WTC11 (cell line): ENCODE data around the gene SOWAHA. TPM values are rescaled to one million over a fixed set of nuclear protein-coding genes. Genes with fewer than 3 reads are reported as not detected.

Source experiments
- ATAC-seq: fragments of 200-7000 bp; cut with Tn5 transposase; 2 replicates; pipeline ENCODE4 v1.10.0; 2021; ENCODE audit warnings: mild to moderate bottlenecking, moderate library complexity
- CTCF ChIA-PET: fragments of 300-600 bp; sonication (Branson Sonifier 250); formaldehyde crosslinking; loops from one replicate; lab custom pipeline; 2021; ENCODE audit warnings: antibody characterized with exemption; lab: Charles Lee
- POLR2A ChIA-PET: fragments of 350-600 bp; sonication (Branson Sonifier 250); formaldehyde crosslinking; loops from one replicate; lab custom pipeline; 2021; ENCODE audit warnings: antibody characterized with exemption; lab: Charles Lee
- DNase-seq: peaks from one replicate; pipeline ENCODE4 v3.0.0; 2021; ENCODE audit warnings: low spot score
- H3K27ac Mint-ChIP-seq: 2 replicates; pipeline ENCODE4 v1.8.0; 2021; ENCODE audit warnings: mixed read lengths
- H3K27me3 Mint-ChIP-seq: 2 replicates; pipeline ENCODE4 v1.8.0; 2021; ENCODE audit warnings: low read depth, mild to moderate bottlenecking, moderate library complexity, mixed read lengths
- H3K36me3 Mint-ChIP-seq: 2 replicates; pipeline ENCODE4 v1.8.0; 2021; ENCODE audit warnings: mixed read lengths
- H3K4me1 Mint-ChIP-seq: 2 replicates; pipeline ENCODE4 v1.8.0; 2022; ENCODE audit warnings: mixed read lengths
- H3K4me3 Mint-ChIP-seq: 2 replicates; pipeline ENCODE4 v1.8.0; 2021; ENCODE audit warnings: mild to moderate bottlenecking, moderate library complexity, mixed read lengths
- H3K9me3 Mint-ChIP-seq: 2 replicates; pipeline ENCODE4 v1.8.0; 2021; ENCODE audit warnings: mixed read lengths
- ATF1 ChIP-seq: sonication (generic); formaldehyde crosslinking; IDR thresholded peaks from 2 replicates; pipeline ENCODE4 v1.8.1; 2023; ENCODE audit warnings: mild to moderate bottlenecking, moderate library complexity, missing genetic modification reagents
- FOXP1 ChIP-seq: sonication (generic); formaldehyde crosslinking; IDR thresholded peaks from 2 replicates; pipeline ENCODE4 v1.8.0; 2022; ENCODE audit warnings: missing genetic modification reagents, mild to moderate bottlenecking, moderate library complexity, borderline replicate concordance
- GTF2I ChIP-seq: fragments of 250-450 bp; sonication (Bioruptor Pico); conservative IDR thresholded peaks from 2 replicates; pipeline ENCODE4 v1.4.0; 2021; ENCODE audit warnings: mild to moderate bottlenecking
- NR2C2 ChIP-seq: sonication (generic); formaldehyde crosslinking; IDR thresholded peaks from 2 replicates; pipeline ENCODE4 v1.8.0; 2022; ENCODE audit warnings: mild to moderate bottlenecking, missing genetic modification reagents
- NR3C1 ChIP-seq: sonication (generic); formaldehyde crosslinking; conservative IDR thresholded peaks from 2 replicates; pipeline ENCODE4 v1.8.1; 2023; ENCODE audit warnings: low read depth, mild to moderate bottlenecking, missing genetic modification reagents
- RELA ChIP-seq: sonication (generic); formaldehyde crosslinking; IDR thresholded peaks from 2 replicates; pipeline ENCODE4 v1.8.1; 2022; ENCODE audit warnings: missing genetic modification reagents, mild to moderate bottlenecking, borderline replicate concordance
- RORB ChIP-seq: fragments of 250-450 bp; sonication (Bioruptor Pico); IDR thresholded peaks from 2 replicates; pipeline ENCODE4 v1.9.0; 2021; ENCODE audit warnings: mild to moderate bottlenecking
- SMAD3 ChIP-seq: sonication (generic); formaldehyde crosslinking; IDR thresholded peaks from 2 replicates; pipeline ENCODE4 v1.8.0; 2022; ENCODE audit warnings: missing genetic modification reagents, mild to moderate bottlenecking, borderline replicate concordance
- SMAD4 ChIP-seq: sonication (generic); formaldehyde crosslinking; IDR thresholded peaks from 2 replicates; pipeline ENCODE4 v1.8.0; 2022; ENCODE audit warnings: mild to moderate bottlenecking, missing genetic modification reagents
- TCF7 ChIP-seq: sonication (generic); formaldehyde crosslinking; IDR thresholded peaks from 2 replicates; pipeline ENCODE4 v1.8.0; 2022; ENCODE audit warnings: mild to moderate bottlenecking, low read depth, missing genetic modification reagents, moderate library complexity
- TP53 ChIP-seq: sonication (generic); formaldehyde crosslinking; IDR thresholded peaks from 2 replicates; pipeline ENCODE4 v1.8.1; 2023; ENCODE audit warnings: mild to moderate bottlenecking, missing genetic modification reagents
- USF2 ChIP-seq: sonication (generic); formaldehyde crosslinking; IDR thresholded peaks from 2 replicates; pipeline ENCODE4 v1.8.1; 2023; ENCODE audit warnings: mild to moderate bottlenecking, missing genetic modification reagents, moderate library complexity
- ZNF121 ChIP-seq: sonication (generic); formaldehyde crosslinking; IDR thresholded peaks from 2 replicates; pipeline ENCODE4 v1.8.0; 2023; ENCODE audit warnings: missing genetic modification reagents
- ZNF138 ChIP-seq: sonication (generic); formaldehyde crosslinking; conservative IDR thresholded peaks from 2 replicates; pipeline ENCODE4 v1.8.1; 2022; ENCODE audit warnings: mild to moderate bottlenecking, moderate library complexity, missing genetic modification reagents
- ZNF219 ChIP-seq: sonication (generic); formaldehyde crosslinking; IDR thresholded peaks from 2 replicates; pipeline ENCODE4 v1.8.0; 2023; ENCODE audit warnings: missing genetic modification reagents, mild to moderate bottlenecking, borderline replicate concordance
- total RNA-seq: library from RNA; stranded (reverse); gene quantifications from 3 replicates; pipeline ENCODE4 v1.2.3, GENCODE V29; 2021
- TF ChIP-seq, protein P1 (sequence below): sonication (generic); formaldehyde crosslinking; IDR thresholded peaks from 2 replicates; pipeline ENCODE4 v1.8.1; 2022; ENCODE audit warnings: mild to moderate bottlenecking, missing genetic modification reagents, moderate library complexity, borderline replicate concordance
- TF ChIP-seq, protein P2 (sequence below): sonication (generic); formaldehyde crosslinking; IDR thresholded peaks from 2 replicates; pipeline ENCODE4 v1.8.1; 2022; ENCODE audit warnings: missing genetic modification reagents, borderline replicate concordance
- TF ChIP-seq, protein P3 (sequence below): fragments of 250-450 bp; sonication (Bioruptor Pico); conservative IDR thresholded peaks from 2 replicates; pipeline ENCODE4 v1.9.0; 2021; ENCODE audit warnings: mild to moderate bottlenecking
- TF ChIP-seq, protein P4 (sequence below): fragments of 250-450 bp; sonication (Bioruptor Pico); IDR thresholded peaks from 2 replicates; pipeline ENCODE4 v1.9.0; 2021; ENCODE audit warnings: mild to moderate bottlenecking

Gene SOWAHA
- total RNA-seq, 1 experiment from 2014 or later = 0.11 TPM

- peaks cover 49% of the 10 kb centered on the region for H3K27me3 Mint-ChIP-seq
- H3K4me3 Mint-ChIP-seq = no peak overlapping the region
- DNase-seq (no peak), ATAC-seq (no peak)
- no peak overlapping the region for H3K27ac Mint-ChIP-seq
- TF ChIP-seq GTF2I (CRISPR knock-in tag) = no peak
- TF ChIP-seq, protein P1, sequence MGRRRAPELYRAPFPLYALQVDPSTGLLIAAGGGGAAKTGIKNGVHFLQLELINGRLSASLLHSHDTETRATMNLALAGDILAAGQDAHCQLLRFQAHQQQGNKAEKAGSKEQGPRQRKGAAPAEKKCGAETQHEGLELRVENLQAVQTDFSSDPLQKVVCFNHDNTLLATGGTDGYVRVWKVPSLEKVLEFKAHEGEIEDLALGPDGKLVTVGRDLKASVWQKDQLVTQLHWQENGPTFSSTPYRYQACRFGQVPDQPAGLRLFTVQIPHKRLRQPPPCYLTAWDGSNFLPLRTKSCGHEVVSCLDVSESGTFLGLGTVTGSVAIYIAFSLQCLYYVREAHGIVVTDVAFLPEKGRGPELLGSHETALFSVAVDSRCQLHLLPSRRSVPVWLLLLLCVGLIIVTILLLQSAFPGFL = no peak
- TF ChIP-seq FOXP1 (CRISPR knock-in tag) = no peak
- no peak for TF ChIP-seq ZNF121 (CRISPR knock-in tag)
- TF ChIP-seq RELA (CRISPR knock-in tag) = no peak
- no peak for TF ChIP-seq NR3C1 (CRISPR knock-in tag)
- TF ChIP-seq RORB (CRISPR knock-in tag) = no peak
- TF ChIP-seq, protein P2, sequence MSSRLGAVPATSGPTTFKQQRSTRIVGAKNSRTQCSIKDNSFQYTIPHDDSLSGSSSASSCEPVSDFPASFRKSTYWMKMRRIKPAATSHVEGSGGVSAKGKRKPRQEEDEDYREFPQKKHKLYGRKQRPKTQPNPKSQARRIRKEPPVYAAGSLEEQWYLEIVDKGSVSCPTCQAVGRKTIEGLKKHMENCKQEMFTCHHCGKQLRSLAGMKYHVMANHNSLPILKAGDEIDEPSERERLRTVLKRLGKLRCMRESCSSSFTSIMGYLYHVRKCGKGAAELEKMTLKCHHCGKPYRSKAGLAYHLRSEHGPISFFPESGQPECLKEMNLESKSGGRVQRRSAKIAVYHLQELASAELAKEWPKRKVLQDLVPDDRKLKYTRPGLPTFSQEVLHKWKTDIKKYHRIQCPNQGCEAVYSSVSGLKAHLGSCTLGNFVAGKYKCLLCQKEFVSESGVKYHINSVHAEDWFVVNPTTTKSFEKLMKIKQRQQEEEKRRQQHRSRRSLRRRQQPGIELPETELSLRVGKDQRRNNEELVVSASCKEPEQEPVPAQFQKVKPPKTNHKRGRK (CRISPR knock-in tag) = no peak
- TF ChIP-seq ATF1 (CRISPR knock-in tag) = no peak
- no peak for TF ChIP-seq TCF7 (CRISPR knock-in tag)
- TF ChIP-seq USF2 = no peak
- TF ChIP-seq SMAD4 (CRISPR knock-in tag) = no peak
- no peak for TF ChIP-seq SMAD3 (CRISPR knock-in tag)
- TF ChIP-seq, protein P3, sequence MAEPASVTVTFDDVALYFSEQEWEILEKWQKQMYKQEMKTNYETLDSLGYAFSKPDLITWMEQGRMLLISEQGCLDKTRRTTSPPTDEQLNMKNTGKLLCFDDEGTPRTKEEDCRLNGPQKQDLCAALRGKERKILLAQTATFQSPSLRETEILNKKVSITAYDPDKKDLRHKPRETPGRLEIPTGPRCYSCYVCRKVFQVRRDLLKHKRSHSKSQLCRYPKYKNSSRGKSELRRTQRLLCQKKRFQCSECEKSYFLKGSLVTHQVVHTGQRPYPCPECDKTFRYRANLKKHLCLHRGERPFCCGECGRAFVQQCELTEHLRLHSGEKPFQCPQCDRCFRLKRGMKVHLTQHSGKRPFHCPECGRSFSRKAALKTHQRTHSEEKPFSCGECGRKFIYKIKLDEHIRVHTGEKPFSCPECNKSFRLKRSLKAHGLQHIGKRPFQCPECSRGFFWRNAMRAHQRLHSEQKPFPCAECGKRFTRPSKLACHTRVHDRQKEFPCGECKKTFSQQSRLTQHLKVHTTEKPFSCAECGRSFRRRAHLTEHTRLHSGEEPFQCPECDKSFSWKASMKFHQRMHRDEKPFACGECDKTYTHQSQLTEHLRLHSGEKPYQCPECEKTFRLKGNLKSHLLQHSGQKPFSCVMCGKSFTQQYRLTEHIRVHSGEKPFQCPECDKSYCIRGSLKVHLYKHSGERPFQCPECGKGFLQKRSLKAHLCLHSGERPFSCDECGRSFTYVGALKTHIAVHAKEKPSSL (CRISPR knock-in tag) = no peak
- no peak for TF ChIP-seq NR2C2 (CRISPR knock-in tag)
- TF ChIP-seq ZNF138 = no peak
- no peak for TF ChIP-seq ZNF219
- TF ChIP-seq TP53 (CRISPR knock-in tag) = no peak
- H3K36me3 Mint-ChIP-seq = no peaks in the 10 kb centered on the region
- peaks cover 23% of the 10 kb centered on the region for H3K4me1 Mint-ChIP-seq
- POLR2A ChIA-PET = interaction anchor here (0.9 kb wide), 1 partner anchor 37 kb away, joined by 3 read pairs; no protein-coding TSS in a partner anchor
- CTCF ChIA-PET = interaction anchor here (2.1 to 5.4 kb wide), 4 partner anchors 10 to 55 kb away, joined by 18 to 101 read pairs (median 41); no protein-coding TSS in a partner anchor
- no peaks in the 10 kb centered on the region for H3K9me3 Mint-ChIP-seq
Measured at GRCh38 chr5:132808866-132809265, 4.2 kb upstream of the SOWAHA start.

DNA sequence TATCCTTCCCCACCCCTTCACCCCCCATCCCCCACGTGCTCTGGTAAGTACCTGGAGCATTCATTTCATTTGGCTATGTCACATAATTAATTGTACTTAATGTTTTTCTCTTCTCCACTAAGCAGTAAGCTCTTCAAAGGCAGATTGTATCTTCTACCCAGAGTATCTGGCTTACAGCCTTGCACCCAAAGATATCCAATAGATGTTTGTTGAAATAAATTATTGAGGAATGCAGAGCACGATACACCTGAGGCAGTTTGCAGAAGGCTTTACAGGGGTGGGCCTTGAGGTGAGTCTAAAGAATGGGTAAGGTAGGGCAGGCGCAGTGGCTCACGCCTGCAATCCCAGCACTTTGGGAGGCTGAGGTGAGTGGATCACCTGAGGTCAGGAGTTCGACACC is 2.5 kb upstream of the SOWAHA start:
- H3K9me3 Mint-ChIP-seq = no peaks in the 10 kb centered on the region
- no peak overlapping the region for H3K27ac Mint-ChIP-seq
- peaks cover 23% of the 10 kb centered on the region for H3K4me1 Mint-ChIP-seq
- POLR2A ChIA-PET = no interaction called here
- DNase-seq = no peak
- CTCF ChIA-PET = interaction anchor here (1.6 to 2.3 kb wide), 2 partner anchors 10 to 16 kb away, joined by 3 to 9 read pairs; no protein-coding TSS in a partner anchor
- H3K27me3 Mint-ChIP-seq = peaks cover 53% of the 10 kb centered on the region
- H3K4me3 Mint-ChIP-seq = no peak overlapping the region
- TF ChIP-seq, protein P4, sequence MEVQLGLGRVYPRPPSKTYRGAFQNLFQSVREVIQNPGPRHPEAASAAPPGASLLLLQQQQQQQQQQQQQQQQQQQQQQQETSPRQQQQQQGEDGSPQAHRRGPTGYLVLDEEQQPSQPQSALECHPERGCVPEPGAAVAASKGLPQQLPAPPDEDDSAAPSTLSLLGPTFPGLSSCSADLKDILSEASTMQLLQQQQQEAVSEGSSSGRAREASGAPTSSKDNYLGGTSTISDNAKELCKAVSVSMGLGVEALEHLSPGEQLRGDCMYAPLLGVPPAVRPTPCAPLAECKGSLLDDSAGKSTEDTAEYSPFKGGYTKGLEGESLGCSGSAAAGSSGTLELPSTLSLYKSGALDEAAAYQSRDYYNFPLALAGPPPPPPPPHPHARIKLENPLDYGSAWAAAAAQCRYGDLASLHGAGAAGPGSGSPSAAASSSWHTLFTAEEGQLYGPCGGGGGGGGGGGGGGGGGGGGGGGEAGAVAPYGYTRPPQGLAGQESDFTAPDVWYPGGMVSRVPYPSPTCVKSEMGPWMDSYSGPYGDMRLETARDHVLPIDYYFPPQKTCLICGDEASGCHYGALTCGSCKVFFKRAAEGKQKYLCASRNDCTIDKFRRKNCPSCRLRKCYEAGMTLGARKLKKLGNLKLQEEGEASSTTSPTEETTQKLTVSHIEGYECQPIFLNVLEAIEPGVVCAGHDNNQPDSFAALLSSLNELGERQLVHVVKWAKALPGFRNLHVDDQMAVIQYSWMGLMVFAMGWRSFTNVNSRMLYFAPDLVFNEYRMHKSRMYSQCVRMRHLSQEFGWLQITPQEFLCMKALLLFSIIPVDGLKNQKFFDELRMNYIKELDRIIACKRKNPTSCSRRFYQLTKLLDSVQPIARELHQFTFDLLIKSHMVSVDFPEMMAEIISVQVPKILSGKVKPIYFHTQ = no peak
- no peak for ATAC-seq
- no peaks in the 10 kb centered on the region for H3K36me3 Mint-ChIP-seq
